Stimulated activated CD4-positive, alpha-beta T cell treated with anti-CD3 and anti-CD28 coated beads, Interleukin-1b, Interleukin-23, amount 100 ng/mL, for 24 hours (primary cell): Measurements from ENCODE around the gene CRISPLD2.
"Not testable (repeated sequence)": the region's sequence is repeated elsewhere in the genome, so short reads cannot be mapped to it uniquely, and the experiment has no call there.

Experiments used
- DNase-seq, 4 experiments: peaks; one replicate each; pipeline ENCODE4 v3.0.0-alpha.2; 2020; ENCODE audit warnings: low read depth in 4 of 4, low spot score in 1 of 4

CRISPLD2 gene

DNA sequence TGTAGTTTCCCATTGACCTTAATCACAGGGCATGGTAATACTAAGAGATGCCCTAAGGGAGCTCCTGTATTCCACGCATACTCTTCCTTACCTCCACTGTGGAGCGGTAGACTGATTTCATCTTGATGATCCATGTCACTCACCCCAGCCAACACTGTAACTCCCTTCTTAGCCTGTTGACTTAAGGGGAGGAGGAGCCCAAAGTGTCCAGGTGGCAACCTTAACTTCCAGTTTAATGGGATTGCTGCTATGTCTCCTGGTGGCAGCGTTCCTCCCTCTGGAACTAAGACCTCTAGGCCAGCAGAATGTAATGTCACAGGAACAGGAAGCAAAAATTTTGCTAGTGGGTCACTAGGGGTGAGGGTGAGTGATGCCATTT, 36.4 kb downstream of the CRISPLD2 start:
- DNase-seq: not testable (repeated sequence)

DNA sequence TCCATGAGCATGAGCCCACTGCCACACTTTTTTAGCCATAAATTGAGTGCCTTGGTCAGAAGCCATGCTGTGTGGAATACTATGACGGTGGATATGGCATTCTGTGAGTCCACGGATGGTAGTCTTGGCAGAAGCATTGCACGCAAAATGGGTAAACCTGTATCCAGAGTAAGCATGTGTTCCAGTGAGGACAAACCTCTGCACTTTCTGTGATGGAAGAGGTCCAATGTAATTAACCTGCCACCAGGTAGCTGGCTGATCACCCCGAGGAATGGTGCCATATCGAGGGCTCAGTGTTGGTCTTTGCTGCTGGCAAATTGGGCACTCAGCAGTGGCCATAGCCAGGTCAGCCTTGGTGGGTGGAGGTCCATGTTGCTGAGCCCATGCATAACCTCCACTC, 37.0 kb downstream of the CRISPLD2 start:
- not testable (repeated sequence) for DNase-seq

DNA sequence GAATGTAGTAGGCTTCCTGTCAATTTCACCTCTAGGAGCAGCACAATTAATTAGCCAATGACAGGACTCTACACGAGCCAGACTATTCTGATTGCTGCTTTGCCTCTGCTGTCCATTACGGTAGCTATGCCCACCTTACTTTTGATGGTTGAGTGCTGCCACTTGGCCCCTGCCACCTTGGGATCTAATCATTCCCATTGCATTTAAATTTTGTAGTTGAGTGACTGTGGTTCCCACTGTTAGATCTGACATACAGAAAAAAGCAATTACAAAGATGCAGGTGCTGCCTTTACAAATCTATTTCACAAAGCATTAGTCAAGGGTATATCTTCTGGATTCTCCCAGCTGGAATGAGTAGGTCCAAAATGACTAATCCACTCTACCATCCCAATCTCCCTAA, 39.9 kb downstream of the CRISPLD2 start:
- DNase-seq: no peak

DNA sequence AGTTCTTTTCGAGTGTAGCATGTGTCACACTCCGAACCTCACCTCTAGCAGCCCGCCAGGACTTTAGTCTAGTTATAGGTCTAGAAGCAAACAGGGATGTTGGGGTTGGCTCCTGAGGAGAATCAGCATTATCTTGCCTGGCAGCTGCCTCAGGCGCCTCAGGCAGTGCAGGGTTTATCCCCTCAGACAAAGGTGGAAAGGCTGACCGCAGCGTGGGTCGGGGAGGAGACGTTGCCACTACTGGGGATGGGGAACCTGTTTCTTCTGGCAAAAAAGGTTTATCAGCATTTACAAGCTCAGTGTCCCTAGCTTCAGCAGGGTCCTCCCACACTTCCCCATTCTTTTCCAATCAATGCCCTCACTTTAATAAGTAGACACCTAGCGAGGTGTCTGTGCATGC, 40.6 kb downstream of the CRISPLD2 start:
- DNase-seq: no peak

DNA sequence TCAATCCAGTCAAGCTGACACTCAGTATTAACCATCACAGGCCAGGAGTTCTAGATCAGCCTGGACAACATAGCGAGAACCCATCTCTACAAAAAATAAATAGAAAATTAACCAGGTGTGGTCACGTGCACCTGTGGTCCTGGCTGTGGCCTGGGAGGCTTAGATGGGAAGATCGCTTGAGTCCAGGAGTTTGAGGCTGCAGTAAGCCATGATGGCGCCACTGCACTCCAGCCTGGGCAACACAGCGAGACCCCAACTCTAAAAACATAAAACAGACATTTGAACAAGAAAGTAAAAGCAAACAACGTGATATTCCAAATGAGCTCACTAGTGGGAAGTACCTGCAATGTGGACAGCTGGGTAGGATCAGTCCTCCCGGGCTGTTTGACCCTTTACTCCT, 41.9 kb downstream of the CRISPLD2 start:
- no peak for DNase-seq

DNA sequence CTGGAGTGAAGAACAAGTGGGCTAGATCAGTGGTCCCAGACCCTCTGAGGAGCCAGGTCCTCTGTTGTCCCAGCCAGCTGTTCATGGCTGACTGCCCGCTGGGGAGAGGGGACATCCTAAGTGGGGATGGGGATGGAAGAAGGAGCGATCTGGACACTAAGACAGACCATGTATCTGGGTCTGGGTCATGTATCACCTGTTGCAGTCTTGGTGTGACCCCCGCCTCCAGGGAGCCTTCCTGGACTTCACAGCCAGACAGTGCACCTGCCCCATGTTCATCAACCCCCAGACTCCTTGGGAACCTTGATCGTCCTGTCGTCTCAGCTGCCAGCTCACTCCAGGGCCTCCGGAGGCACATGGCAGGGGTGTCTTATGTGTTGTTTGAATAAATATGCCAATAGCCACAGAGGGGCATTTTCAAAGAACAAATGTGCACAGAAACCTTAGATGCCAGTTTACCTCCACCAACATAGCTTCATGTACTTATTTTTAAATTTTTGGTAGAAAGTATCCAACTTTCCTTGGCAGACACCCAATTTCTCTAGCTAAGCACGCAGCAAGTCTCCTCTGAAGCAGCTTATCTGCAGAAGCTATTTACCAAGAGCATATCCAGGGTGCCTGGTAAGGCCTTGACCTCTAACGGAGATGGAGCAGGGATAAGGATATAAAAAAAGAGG, 43.2 kb downstream of the CRISPLD2 start:
- DNase-seq: no peak

DNA sequence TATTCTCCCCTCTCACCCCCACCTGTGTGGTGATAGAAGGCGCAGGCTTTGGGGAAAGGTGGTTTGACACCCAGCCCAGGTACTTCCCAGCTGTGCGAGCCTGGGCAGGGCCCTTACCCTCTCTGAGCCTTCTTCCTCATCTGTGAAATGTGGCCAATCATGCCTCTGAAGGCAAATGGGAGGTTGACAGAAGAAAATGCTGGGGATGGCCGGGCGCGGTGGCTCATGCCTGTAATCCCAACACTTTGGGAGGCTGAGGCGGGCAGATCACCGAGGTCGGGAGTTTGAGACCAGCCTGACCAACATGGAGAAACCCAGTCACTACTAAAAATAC, 43.7 kb downstream of the CRISPLD2 start:
- DNase-seq: no peak

DNA sequence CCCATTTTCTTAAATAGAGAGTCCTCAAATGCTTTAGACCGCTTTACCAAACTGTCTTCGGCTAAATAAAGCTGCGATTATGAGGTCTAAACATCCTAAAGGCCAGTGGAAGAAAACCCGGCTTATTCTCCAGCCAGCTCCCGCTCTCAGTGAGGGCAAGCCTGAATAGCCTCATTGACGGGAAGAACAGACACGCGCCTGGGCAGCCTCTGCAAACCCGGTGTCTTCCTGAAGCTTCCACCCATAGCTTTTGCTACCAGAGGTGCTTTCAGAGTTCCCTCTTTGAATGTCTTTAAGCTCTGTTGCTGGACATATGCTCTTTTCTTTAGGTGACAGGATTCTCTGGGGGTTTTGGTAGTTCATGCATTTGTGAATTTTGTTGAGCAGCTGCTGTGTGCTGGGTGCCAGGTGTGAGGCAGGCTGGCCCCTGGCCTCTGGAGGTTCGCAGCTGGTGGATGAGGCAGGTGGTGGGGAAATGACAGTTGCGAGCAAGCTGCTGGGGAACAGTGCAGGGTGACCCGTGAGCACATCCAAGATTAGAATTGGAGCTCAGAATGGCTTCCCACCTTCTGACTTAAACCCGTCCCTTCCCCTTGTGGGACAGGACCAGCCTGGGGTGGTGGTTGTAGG, 44.7 kb downstream of the CRISPLD2 start:
- DNase-seq: no peak

DNA sequence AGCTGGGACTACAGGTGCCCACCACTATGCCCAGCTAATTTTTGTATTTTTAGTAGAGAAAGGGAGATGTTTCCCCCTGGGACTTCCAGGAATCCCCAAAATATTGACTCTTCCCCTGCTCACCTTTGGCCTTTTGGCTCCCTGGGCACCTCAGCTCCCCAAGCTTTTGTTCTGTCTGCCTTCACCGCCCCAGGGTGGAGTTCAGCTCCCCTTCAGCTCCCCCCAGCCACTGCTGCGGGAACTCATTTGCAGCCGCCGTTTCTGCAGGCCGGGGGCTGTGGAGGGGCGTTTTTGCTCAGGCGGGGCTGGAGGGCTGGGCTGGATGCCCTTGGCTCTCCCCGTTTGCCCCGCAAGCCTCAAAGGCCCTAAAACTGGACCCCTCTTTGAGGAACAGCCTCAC, 47.9 kb downstream of the CRISPLD2 start:
- no peak for DNase-seq

DNA sequence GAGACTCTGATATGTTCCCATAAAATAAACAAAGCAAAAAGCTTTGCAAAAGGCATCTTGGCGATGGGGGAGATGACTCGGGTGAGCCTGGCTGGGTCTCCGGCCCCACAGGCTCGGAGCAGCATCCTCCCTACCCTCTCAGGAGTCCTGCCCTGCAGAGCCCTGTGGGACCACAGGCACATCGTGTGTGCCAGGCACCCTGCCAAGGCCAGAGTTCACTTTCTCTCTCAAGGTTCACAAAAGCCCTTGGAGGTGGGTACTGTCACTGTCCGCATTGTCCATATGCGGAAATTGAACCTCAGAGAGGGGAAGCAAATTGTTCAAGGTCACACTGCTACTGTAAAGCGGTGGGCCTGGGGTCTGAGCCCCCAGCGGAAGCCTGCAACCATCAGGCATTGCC, 48.5 kb downstream of the CRISPLD2 start:
- DNase-seq: no peak

DNA sequence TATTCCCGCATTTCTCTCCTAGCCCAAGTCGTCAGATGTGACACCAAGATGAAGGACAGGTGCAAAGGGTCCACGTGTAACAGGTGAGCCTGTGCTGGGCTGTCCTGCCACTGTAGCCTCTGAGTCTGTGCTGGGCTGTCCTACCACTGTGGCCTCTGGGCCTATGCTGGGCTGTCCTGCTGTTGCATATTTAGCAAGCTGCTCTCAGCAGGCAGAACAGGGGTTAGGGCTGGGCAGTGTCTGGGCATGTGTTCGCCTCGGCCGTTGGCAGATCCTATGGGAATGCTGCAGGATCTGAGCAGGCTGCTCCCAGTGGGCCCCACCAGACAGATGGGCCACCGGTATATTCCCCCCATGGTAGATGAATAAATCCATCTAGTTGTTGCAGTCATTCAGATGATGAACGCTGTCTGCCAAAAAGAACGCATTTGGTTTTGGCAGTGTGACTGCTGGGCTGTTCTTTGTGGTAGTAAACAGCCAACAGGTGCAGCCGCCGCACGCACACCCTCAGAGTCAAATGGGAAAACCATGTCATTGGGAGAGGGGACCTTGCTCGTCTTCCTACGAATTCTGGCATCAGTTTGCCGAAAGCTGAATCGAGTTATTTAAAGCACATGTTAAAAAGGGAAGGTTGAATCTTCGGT, 49.2 kb downstream of the CRISPLD2 start:
- DNase-seq: no peak

DNA sequence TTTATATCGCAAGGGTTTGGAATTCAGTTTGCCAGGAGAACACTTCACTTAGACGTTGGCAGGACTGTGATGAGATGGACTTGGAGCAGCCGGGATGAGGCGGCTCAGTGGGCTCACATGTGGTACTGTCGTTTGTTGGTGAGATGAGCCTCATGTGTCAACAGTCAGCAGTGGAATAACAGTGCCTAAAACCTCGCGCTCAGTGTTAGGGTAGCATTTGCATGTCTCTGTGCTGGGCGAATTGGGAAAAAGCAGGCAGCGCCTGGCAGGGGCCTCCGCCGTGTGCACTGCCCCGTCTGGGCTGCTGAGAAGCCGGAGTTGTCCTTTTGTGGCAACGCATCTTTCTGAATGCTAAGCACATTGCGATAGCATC, 49.7 kb downstream of the CRISPLD2 start:
- DNase-seq: no peak

DNA sequence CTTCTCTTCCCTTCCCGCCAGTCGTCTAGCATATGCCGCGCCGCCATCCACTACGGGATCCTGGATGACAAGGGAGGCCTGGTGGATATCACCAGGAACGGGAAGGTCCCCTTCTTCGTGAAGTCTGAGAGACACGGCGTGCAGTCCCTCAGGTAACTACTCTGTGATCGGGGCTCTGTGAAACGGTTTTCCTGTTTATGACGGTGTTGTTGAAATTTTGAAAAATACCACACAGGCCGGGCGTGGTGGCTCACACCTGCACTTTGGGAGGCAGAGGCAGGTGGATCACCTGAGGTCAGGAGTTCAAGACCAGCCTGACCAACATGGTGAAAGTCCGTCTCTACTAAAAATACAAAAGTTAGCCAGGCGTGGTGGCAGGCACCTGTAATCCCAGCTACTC, 53.2 kb downstream of the CRISPLD2 start:
- DNase-seq: not testable (repeated sequence)

DNA sequence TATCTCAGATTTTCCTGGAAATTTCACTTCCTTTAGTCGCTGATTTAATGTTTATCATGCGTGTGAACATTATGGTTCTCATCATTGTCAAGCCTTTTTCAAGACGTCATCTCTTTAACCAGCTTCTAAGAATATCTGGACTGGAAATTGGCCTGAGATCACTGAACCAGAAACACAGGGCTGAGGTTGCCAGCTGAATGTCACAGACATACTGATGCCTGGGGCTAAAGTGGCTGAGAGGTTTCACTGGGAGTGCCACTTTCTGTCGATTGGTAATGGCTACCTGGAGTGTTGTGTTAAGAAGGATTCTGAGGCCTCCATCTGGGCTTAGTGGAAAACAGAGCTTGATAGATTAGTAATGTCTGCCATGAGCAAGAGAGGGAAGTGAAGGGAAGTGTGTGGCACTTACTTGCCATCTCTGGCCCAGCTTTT, 54.2 kb downstream of the CRISPLD2 start:
- no peak for DNase-seq

DNA sequence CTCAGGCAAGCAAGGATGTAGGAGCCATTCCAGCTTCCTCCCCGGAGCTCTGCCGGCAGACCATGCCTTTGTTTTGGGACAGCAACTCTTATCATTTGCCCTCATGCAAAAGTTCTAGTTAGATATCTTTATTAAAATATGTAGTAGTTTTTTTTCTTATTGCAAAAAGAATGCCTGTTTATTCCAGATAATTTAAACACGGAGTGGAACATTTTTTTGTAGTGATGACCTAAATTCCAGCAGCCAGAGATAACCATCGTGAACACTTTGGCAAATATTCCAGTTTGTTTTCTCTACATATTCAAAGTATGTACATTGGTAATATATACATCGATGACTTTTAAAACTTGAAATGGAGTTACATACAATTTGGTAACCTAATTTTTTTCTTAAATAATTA, 54.8 kb downstream of the CRISPLD2 start:
- no peak for DNase-seq

DNA sequence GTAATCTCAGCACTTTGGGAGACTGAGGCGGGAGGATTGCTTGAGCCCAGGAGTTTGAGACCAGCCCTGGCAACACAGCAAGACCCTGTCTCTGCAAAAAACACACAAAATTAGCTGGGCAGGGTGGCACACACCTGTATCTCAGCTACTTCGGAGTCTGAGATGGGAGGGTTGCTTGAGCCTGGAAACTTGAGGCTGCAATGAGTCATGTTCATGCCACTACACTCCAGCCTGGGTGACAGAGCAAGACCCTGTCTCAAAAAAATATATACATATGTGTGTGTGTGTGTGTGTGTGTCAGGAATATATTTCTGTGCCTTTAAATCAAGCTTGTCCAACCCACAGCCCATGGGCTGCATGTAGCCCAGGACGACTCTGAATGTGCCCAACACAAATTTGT, 55.2 kb downstream of the CRISPLD2 start:
- DNase-seq: no peak

DNA sequence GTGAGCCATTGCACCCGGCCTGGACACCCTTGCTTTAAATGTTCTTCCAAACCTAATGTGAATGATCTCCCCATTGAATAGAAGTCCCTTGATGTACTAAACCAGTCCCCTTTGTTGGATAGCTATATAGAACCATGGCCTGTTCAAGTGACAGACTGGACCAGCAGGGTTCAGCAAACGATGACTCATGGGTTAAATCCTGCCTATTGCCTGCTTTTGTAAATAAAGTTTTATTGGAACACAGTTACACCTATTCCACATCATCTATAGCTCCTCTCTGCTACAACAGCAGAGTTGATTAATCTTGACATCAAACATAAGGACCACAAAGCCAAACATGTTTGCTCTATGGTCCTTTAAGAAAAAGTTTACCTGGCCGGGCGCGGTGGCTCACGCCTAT, 56.1 kb downstream of the CRISPLD2 start:
- no peak for DNase-seq

DNA sequence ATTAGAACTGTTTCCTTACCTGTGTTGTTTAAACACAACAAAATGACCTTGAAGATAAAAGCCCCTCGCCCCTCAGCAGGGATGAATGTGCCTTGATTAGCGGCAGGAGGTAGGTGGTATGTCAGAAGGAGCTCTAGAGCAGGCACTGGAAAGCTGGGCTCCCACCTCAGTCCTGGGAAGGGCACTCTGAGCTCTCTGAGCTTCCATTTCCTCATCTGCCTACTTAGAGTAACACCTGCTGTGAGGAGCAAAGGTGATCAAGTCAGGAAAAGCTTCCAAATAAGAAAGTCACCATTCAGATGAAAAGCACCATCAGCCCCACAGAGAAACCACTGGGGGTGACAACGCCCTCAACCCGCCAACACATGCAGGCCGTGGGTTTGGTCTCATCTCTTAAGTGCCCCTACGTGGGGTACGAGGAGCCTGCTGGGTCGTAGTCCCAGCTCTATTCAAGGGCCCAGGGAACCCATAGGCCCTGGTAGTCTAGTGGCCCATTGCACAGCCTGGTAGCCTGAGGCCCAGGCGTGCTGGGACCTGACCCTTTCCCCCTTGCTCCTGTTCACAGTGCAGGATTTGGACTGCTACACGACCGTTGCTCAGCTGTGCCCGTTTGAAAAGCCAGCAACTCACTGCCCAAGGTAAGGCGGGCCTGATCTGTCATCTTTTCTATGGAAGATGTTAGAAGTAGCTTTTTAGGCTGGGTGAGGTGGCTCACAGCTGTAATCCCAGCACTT, 57.3 kb downstream of the CRISPLD2 start:
- no peak for DNase-seq

DNA sequence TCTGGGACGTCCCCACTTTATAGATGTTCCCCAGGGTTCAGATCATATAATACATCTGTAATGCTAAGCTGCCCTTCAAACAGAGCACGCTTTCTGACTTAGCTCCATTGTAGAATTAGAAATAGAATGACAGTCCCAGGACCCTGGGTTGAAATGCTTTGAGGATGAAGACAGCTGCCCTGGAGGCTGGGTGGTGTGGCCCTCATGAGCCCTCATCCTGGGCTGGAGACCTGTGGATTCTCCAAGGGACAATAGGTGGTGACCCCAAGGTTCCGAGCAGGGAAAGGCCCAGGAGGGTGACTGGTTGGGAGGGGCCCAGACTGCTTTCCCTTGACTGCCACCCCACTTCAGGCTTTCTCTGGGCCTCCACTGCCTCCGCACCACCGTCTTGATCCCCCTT, 59.0 kb downstream of the CRISPLD2 start:
- DNase-seq: no peak

DNA sequence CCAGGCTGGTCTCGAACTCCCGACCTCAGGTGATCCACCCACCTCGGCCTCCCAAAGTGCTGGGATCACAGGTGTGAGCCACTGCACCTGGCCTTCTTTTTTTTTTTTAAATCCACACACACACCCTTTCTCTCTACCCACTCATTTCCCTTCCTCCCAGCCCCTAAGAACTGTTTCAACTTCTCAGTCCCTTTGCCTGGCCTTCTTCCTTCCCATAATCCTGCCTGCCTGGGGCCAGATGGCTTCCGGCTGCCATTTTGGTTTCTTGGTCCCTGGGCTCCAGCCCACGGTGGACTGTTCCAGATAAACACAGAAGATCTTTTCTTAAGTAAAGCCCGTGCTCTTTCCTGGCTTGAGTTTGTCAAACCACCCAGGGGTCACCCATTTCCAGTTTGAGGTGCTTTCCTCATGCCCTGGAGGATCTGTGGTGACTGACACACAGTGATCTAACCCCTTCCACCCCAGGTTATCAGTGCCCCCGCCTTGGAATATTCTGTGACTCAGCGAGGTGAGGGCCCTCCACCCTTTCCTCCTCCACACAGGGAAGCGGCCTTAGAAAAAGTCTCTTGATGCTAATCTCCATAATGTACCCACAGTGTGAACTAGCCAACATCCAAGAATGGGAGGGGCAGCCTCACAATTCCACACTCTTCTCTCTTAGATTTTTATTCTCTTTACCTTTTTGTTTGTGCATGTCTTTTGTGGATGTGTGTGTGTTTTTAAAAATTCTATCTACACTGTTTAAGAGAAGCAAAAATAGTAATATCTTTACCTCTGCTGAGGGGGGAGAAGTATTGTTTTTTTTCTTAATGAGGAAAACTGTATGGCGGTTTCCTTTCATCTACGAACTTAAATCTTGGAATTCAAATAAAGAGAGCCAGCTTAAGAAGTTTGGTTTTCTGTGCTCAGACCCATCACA, 60.0 kb downstream of the CRISPLD2 start:
- DNase-seq: no peak
